NCI-H345 treated with DMSO at 0.1 percent for 48 hours (cell line): ENCODE data around the gene CYCS.
"Not testable (repeated sequence)": the region's sequence is repeated elsewhere in the genome, so short reads cannot be mapped to it uniquely, and the experiment has no call there.

Experiments
- DNase-seq: peaks from one replicate; lab custom pipeline; 2025; ENCODE audit not compliant: unreplicated experiment; lab: John Stamatoyannopoulos, UW

The CYCS gene

GRCh38 chr7:25119102-25119501 lies 6.0 kb downstream of the CYCS start:
- no peak for DNase-seq

GRCh38 chr7:25118048-25118753 lies 6.9 kb downstream of the CYCS start:
- DNase-seq, result no peak

GRCh38 chr7:25117226-25118047 lies 7.6 kb downstream of the CYCS start:
- DNase-seq, result no peak

DNA sequence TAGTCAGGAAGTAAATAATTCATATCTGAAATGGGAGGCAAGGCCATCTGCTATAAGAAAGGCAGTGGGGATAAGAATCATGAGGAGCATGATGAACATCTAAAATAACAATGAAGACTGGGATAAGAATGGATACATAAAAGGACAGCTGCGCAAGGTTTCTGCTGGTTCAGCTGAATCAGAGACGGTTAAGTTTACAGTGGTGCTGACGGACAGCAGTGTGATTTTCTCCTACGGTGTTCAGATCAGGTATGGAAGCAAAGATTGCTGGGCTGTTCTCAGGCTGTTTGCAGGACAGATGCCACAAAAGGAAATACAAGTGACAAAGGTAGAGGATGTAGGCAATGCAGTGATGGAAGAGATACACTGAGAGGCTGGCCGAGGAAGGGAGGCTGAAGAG lies 8.4 kb downstream of the CYCS start:
- no peak for DNase-seq

- not testable (repeated sequence) for DNase-seq
Observed at GRCh38 chr7:25110514-25110913, 14.5 kb downstream of the CYCS start.

- no peak for DNase-seq
Observed at GRCh38 chr7:25109276-25109675, 15.8 kb downstream of the CYCS start.

DNA sequence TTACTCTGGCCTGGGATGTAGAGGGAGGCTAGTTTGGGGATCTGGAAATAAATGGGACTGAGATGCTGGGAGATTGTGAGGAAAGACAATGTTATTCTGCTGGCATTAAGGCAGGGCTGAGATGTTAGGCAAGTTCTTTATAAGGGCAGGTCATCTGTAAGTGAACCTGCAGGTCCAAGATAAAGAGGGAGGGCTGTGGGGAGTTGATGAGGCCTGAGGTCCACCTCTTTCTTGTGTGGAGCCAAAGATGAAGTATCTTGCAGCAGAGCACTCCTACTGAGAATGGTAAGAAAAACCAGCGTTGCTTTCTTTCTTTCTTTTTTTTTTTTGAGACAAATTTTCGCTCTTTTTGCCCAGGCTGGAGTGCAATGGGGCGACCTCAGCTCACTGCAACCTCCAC lies 19.1 kb downstream of the CYCS start:
- DNase-seq, result no peak

GRCh38 chr7:25103773-25104172 lies 21.3 kb downstream of the CYCS start:
- no peak for DNase-seq

- DNase-seq, result no peak
Observed at GRCh38 chr7:25101817-25102216, 23.2 kb downstream of the CYCS start.

DNA sequence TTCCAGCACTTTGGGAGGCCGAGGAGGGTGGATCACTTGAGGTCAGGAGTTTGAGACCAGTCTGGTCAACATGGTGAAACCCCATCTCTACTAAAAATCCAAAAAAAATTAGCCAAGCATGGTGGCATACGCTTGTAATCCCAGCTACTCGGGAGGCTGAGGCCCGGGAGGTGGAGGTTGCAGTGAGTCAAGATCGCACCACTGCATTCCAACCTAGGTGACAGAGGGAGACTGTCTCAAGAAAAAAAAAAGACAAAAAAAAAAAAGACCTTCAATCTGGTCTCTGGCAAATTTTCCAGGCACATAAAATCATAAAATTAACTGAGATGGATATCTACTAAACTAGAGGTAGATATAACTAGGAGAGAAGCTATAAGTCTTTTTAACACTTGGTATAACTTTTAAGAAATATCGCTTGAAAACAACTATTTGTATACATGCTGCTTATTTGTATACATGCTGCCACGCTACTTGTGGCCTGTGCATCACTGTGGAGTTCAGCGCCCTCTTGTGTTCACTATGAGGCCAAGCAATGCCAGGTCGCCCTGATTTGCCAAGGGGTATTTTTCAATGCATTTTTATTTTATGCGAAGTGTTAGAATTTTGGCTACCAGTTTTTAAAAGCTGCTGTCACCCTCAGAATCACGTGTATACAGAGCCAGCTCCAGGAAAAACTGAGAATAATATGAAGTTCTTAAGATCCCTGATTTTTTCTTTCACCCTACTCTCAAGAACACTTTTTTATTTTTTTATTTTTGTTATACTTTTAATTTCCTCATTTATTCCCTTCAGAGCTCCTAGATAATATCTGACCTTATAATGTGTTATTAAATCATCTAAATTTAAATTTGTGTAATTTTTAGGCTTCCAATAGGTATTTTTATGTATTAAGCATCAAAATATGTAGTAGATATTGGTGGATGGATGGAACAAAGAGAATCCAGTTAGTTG lies 26.7 kb downstream of the CYCS start:
- peak; percentile 59 for DNase-seq

DNA sequence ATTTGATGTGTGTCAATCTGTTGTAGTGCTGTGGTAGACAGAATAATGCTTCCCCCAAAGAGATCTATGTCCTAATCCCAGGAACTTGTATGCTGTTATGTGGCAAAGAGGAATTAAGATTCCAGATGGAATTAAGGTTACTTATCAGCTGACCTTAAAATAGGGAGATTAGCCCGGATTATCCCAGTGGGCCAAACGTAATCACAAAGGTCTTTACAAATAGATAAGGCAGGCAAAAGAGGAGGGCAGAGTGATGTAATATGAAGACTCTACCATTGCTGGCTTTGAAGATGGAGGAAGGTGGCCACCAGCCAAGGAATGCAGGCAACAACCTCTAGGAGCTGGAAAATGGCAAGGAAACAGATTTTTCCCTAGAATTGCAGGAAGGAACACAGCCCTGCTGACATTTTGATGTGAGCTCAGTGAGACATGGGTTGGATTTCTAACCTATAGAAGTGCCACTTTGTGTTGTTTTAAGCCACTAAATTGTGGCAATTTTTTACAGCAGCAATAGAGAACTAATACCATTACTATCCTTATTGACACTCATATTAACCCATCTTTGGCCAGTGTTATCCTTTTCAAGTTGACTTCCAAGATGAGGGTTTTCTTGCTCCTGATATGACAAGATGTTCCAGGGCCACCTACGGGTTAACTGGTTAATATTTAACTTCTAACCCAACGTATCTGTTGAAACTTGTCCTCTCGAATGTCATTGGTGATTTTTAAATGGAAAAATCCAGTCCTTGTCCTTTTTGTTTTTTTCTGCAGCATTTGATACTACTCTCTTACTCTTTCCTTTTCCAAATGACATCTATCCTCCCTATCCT lies 29.3 kb downstream of the CYCS start:
- DNase-seq, result no peak

DNA sequence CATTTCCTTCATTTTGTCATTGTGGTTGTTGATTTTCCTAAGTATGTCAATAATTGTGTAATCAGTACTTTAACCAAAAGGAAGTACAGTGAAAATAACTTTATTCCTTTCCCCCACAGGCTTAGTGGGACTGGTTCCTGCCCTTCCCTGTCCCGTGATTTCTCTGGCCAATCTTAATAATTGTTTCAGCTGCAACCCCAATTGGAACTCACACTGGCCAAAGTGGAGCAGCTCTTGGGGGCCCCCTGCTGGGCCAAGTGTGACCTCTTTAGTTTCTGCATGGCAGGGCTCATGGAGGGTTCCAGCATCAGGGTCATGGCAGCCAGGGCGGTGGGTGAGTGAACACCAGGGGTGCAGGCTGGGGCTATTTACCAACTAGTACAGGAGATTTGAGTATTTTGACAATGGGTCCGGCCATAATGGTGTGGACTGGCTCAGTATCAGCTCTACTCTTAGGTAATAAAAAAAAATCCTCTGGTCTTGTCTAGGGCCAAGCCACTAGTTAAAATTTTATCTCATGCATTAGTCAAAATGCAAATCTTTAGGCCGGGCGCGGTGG lies 31.7 kb downstream of the CYCS start:
- DNase-seq, result peak; percentile 13

DNA sequence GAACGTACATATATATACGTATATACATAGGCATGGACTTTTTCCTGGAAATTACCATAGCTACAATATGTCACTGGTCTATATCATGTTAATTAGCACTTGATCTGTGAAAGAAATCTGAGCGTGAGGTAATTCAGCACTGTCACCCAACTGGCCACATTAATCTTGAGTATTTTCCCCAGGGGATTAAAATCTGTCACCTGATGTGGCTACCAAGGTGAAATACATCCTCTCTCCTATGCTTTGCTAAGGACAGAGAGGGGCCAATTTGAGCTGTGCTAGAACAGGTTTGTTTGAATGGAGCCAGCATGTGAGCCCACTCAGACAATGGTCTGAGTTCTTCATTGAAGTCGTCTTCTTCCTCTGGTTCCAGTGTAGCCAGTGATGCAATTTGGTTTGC lies 33.3 kb downstream of the CYCS start:
- no peak for DNase-seq

DNA sequence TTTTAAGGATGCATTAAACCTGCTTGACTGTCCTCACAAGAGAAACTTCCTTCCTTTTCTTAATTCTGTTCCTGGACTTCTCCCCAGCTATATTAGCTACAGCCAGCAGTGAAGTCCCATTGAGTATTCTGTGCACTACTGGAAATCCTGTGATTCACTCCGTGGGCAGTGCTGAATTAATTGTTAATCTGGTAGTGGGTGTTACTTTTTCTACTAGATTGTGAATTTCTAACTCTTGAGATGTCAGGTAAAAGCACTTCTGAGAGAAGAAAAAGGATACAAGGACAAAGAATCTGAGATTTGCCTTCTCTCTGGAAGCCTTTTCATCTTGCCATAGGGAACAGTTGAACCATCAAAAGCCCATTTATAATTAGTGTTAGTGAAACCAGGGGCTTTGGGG lies 33.9 kb downstream of the CYCS start:
- no peak for DNase-seq

DNA sequence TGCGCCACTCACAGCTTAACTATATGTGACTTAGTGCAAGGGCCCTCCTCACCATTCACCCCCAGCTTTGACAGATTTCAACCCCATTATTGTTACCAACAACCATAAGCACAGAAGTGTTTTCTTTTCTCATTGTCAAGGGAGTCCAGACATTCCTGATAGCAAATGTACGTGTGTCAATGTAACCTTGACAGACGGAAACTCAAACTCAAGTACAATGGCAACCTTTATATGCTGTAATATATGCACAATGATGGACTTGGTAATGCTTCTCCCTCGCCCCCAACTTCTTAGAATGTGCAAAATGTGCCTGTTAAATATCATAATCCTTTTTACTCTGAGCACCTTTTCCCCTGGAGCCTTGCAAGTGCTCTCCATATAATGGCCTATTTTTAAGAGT lies 34.7 kb downstream of the CYCS start:
- DNase-seq, result no peak

GRCh38 chr7:25087855-25088254 lies 37.2 kb downstream of the CYCS start:
- DNase-seq, result no peak

DNA sequence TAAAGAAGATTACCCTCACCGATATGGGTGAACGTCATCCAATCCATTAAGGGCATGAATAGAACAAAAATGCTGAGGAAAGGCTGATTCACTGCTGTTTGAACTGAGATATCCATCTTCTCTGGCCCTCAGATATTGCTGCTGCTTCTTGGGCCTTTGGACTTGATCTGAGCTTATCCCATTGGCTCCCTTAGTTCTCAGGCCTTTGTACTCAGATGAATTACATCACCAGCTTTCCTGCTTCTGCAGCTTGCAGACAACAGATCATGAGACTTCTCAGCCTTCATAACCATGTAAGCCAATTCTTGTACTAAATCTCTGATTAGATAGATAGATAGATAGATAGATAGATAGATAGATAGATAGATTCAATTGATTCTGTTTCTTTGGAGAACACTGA lies 40.2 kb downstream of the CYCS start:
- DNase-seq, result no peak

DNA sequence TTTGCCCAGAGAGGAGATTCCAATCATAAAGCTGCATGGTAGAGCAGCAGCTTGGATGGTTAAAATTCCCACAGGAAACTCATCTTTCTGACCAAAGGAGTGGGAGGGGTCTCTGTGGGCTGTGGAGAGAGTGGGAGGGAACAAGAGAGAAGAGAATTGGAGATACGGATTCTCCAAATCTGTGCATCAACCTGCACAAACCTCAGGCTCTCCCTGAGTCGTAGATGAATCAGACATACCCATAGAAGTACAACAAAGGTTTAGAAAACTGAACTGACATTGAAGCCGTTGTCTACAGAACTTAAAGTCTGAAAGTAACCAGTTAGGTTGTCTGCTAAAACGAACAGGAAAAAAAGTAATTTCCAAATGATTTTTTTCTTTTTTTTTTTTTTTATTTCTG lies 41.9 kb downstream of the CYCS start:
- DNase-seq, result no peak

DNA sequence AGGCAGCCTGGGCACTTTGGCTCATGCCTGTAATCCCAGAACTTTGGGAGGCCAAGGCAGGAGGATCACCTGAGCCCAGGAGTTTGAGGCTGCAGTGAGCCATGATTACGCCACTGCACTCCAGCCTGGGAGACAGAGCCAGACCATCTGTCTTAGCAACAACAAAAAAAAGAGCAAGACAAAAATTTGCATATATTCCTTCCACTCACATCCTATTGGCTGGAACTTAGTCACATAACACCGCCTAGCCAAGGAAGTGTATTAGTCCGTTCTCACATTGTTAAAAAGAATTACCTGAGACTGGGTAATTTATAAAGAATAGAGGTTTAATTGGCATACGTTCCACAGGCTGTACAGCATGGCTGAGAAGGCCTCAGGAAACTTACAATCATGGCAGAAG lies 43.0 kb downstream of the CYCS start:
- not testable (repeated sequence) for DNase-seq

GRCh38 chr7:25077096-25077495 lies 48.0 kb downstream of the CYCS start:
- DNase-seq, result no peak
